NCI-H82 treated with DMSO at 0.1 percent for 48 hours (cell line): Measurements from ENCODE around the gene SLCO3A1.
"Not testable (repeated sequence)": the region's sequence is repeated elsewhere in the genome, so short reads cannot be mapped to it uniquely, and the experiment has no call there.

Source experiments
- DNase-seq: peaks from one replicate; lab custom pipeline; 2025; ENCODE audit not compliant: unreplicated experiment; lab: John Stamatoyannopoulos, UW

Gene SLCO3A1

DNA sequence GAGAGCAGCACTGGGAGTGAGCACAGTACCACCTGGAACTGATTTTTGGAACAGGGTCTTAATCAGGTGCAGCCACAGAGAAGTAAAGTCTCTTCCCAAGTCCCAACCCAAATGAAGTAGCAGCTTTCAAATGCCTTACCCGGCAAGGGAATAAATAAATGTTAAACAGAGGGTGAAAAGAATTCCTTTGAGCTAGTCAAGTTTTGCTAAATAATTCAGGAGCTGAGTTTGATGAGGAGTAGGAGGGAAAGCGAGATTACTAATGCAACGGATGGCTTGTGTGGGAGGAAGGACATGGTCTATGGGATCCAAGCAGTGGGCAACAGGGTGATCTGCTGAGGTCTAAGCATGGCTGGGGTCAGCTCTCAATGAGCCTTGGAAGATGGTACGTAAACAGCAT, 335.7 kb downstream of the SLCO3A1 start:
- DNase-seq = no peak

- DNase-seq = no peak
Observed at GRCh38 chr15:92195241-92195640, 341.7 kb downstream of the SLCO3A1 start.

- DNase-seq = no peak
Observed at GRCh38 chr15:92196342-92196741, 342.8 kb downstream of the SLCO3A1 start.

- no peak for DNase-seq
Observed at GRCh38 chr15:92197746-92198145, 344.2 kb downstream of the SLCO3A1 start.

DNA sequence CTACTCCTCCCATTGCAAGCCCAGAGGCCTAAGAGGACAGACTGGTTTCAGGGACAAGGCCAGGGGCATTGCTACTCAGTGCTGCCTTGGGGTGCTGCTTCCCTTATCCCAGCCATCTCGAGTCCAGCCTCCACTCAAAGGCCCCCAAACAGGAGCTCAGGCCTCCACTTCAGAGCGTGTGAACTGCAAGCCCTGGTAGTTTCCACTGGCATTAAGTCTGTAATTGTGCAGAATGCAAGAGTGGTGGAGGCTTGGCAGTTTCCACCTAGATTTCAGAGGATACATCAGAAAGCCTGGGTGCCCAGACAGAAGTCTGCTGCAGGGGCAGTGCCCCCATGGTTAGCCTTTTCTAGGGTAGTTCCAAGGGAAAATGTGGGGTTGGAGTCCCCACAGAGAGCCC, 347.4 kb downstream of the SLCO3A1 start:
- DNase-seq = no peak

DNA sequence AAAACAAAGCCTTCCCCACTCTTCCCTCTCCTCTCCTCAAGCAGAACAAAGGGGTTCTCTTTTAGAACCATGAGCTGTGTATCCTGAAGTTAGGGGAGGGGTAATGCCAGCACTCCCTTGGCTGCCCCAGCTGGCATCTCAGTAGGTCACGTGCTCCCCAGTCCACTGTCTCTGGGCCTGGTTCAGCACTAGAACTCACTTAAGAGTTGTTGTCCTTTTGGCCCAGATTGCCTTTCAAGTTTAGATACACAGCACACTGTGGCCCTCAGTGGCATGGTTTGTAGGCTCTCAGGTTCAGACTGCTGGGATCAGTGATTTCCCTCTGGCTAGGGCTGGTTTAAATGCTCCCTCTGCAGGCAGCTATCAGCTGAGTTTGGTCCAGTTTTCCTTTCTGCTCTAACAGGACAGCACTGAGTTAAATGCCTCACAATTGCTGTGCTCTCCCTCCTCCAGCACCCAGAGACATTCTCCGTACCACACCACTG, 351.8 kb downstream of the SLCO3A1 start:
- DNase-seq = no peak

- DNase-seq = not testable (repeated sequence)
Observed at GRCh38 chr15:92207601-92208000, 354.1 kb downstream of the SLCO3A1 start.
